ENCODE results near the gene TNPO3.
A peak's percentile ranks its signal among the peaks of the same experiment; 100 is the strongest.

Gene TNPO3

GRCh38 chr7:129095258-129095657 is 40.3 kb upstream of the TNPO3 start:
- TF ChIP-seq, protein P1, sequence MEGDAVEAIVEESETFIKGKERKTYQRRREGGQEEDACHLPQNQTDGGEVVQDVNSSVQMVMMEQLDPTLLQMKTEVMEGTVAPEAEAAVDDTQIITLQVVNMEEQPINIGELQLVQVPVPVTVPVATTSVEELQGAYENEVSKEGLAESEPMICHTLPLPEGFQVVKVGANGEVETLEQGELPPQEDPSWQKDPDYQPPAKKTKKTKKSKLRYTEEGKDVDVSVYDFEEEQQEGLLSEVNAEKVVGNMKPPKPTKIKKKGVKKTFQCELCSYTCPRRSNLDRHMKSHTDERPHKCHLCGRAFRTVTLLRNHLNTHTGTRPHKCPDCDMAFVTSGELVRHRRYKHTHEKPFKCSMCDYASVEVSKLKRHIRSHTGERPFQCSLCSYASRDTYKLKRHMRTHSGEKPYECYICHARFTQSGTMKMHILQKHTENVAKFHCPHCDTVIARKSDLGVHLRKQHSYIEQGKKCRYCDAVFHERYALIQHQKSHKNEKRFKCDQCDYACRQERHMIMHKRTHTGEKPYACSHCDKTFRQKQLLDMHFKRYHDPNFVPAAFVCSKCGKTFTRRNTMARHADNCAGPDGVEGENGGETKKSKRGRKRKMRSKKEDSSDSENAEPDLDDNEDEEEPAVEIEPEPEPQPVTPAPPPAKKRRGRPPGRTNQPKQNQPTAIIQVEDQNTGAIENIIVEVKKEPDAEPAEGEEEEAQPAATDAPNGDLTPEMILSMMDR (IDR thresholded peaks at IDR 0.05), result no peak
- H3K4me3 ChIP-seq, result no peak overlapping the region
- no peaks in the 10 kb centered on the region for H3K36me3 ChIP-seq
- H3K9me3 ChIP-seq, result no peaks in the 10 kb centered on the region
- intact Hi-C loops (cut with DNase I; ENCODE audit: low total_unique reads), result loop anchor here (10.0 kb wide), 1 partner anchor 190 kb away; no protein-coding TSS in a partner anchor
- no peak for DNase-seq
- no peaks in the 10 kb centered on the region for H3K4me1 ChIP-seq
- H3K27me3 ChIP-seq, result peaks cover 0 to 11% of the 10 kb centered on the region in 2 donors
- H3K27ac ChIP-seq, result no peak overlapping the region

- Histone ChIP-seq H3K27me3 (peaks cover 0 to 11% of the 10 kb centered on the region in 2 donors), H3K9me3 (no peaks in the 10 kb centered on the region), H3K4me3 (no peak overlapping the region), H3K4me1 (no peaks in the 10 kb centered on the region), H3K27ac (no peak overlapping the region), H3K36me3 (no peaks in the 10 kb centered on the region)
- TF ChIP-seq, protein P1 (IDR thresholded peaks at IDR 0.05), result no peak
- no peak for DNase-seq
- intact Hi-C loops (cut with DNase I; ENCODE audit: low total_unique reads), result loop anchor here (10.0 kb wide), 1 partner anchor 190 kb away; no protein-coding TSS in a partner anchor
Measured at GRCh38 chr7:129094501-129094900, 39.6 kb upstream of the TNPO3 start.

DNA sequence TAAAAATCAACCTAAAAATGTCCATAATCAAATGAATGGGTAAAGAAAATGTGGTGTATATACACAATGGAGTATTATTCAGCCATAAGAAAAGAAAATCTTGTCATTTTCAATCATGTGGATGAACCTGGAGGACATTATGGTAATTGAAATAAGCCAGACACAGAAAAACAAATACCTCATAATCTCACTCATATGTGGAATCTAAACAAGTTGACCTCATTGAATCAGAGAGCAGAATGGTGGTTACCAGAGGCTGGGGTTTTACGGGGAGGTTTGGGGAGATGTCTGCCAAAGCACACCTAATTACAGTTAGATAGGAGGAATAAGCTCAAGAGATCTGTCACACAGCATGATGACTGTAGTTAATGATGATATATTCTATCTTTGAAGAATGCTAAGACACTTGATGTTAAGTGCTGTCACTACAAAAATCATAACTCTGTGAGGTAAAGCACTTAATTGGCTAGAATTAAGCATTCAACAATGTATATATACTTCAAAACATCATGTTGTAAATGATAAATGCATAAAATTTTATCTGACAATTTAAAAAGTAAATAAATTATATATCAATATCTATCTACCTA is 39.1 kb upstream of the TNPO3 start:
- peaks cover 0 to 11% of the 10 kb centered on the region in 2 donors for H3K27me3 ChIP-seq
- no peaks in the 10 kb centered on the region for H3K4me1 ChIP-seq
- H3K27ac ChIP-seq, result no peak overlapping the region
- intact Hi-C loops (cut with DNase I; ENCODE audit: low total_unique reads), result loop anchor here (10.0 kb wide), 1 partner anchor 189 kb away; no protein-coding TSS in a partner anchor
- H3K36me3 ChIP-seq, result no peaks in the 10 kb centered on the region
- no peak overlapping the region for H3K4me3 ChIP-seq
- no peaks in the 10 kb centered on the region for H3K9me3 ChIP-seq
- DNase-seq, result no peak
- TF ChIP-seq, protein P1 (IDR thresholded peaks at IDR 0.05), result no peak

- H3K9me3 ChIP-seq, result no peaks in the 10 kb centered on the region
- H3K27ac ChIP-seq, result no peak overlapping the region
- H3K4me3 ChIP-seq, result no peak overlapping the region
- intact Hi-C loops (cut with DNase I; ENCODE audit: low total_unique reads), result loop anchor here (10.0 kb wide), 1 partner anchor 187 kb away; no protein-coding TSS in a partner anchor
- H3K36me3 ChIP-seq, result no peaks in the 10 kb centered on the region
- H3K4me1 ChIP-seq, result no peaks in the 10 kb centered on the region
- H3K27me3 ChIP-seq, result peaks cover 0 to 11% of the 10 kb centered on the region in 2 donors
- peak; percentile 78 for DNase-seq
- TF ChIP-seq, protein P1 (IDR thresholded peaks at IDR 0.05), result peak; percentile 80 to 91
Measured at GRCh38 chr7:129091484-129092002, 36.6 kb upstream of the TNPO3 start.

DNA sequence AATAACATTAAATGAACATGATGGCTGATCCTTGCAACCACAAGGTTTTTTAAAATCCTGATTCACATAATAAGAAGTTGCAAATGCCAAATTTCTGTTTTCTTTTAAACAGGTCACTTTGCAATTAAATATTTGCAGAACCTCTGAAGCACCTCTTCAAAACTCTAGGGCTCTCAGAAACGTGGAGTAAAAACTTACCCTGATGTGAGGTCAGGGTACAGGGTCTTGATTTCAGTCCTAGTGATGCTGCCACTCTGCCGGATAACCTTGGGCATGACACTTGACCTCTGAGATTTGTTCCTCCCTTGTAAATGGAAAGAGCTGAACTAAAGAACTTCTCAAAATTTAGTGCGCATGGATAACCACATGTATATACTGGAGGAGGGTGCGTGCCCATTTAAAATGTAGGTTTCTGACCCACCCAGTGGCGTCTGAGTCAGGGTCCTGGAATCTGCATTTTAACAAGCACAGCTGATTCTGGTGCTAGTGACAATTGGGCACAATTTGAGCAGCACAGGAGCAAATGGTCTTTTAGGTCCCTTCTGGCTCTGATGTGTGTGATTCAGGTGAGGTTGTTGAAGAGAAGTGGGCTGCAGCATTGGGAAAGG is 35.5 kb upstream of the TNPO3 start:
- no peak overlapping the region for H3K4me3 ChIP-seq
- no peak for DNase-seq
- TF ChIP-seq, protein P1 (IDR thresholded peaks at IDR 0.05), result no peak
- no peak overlapping the region for H3K27ac ChIP-seq
- peaks cover 0 to 13% of the 10 kb centered on the region in 2 donors for H3K27me3 ChIP-seq
- H3K36me3 ChIP-seq, result no peaks in the 10 kb centered on the region
- intact Hi-C loops (cut with DNase I; ENCODE audit: low total_unique reads), result loop anchor here (10.0 kb wide), 1 partner anchor 186 kb away; no protein-coding TSS in a partner anchor
- no peaks in the 10 kb centered on the region for H3K4me1 ChIP-seq
- no peaks in the 10 kb centered on the region for H3K9me3 ChIP-seq

Measured in tibial artery (tissue), 4 donors.